Gastrocnemius medialis (tissue), 4 donors: Measurements from ENCODE around the gene HACD2.
"Not testable (repeated sequence)": the region's sequence is repeated elsewhere in the genome, so short reads cannot be mapped to it uniquely, and the experiment has no call there.

Source experiments
- POLR2A ChIP-seq, 2 donors: fragments of 450-650 bp; IDR thresholded peaks; one replicate each; pipeline ENCODE4 v1.6.1; 2017; ENCODE audit warnings: antibody characterized with exemption in 2 of 2, mild to moderate bottlenecking in 2 of 2, moderate library complexity in 2 of 2
- TF ChIP-seq, protein P1 (sequence below), 5 experiments: fragments of 450-650 bp in 3 of 5; fragments of 200-600 bp in 2 of 5; sonication (generic) in 2 of 5; IDR thresholded peaks in 4 of 5; conservative IDR thresholded peaks in 1 of 5; 1 replicate in 4 of 5; 2 replicates in 1 of 5; pipeline ENCODE4 v1.5.1; 2016 to 2019; ENCODE audit warnings: antibody characterized with exemption in 5 of 5, mild to moderate bottlenecking in 3 of 5, moderate library complexity in 3 of 5

DNA sequence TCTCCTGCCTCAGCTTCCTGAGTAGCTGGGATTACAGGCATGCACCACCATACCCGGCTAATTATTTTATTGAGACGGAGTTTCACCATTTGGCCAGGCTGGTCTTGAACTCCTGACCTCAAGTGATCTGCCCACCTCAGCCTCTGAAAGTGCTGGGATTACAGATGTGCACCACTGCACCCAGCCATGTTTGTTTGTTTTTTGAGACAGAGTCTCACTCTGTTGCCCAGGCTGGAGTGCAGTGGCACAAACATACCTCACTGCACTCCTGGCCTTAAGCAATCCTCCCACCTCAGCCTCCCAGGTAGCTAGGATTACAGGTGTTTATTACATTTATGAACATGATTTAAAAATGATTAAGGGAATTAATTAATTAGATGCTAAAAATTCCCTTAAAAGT is 18.3 kb upstream of the HACD2 start:
- TF ChIP-seq, protein P1, sequence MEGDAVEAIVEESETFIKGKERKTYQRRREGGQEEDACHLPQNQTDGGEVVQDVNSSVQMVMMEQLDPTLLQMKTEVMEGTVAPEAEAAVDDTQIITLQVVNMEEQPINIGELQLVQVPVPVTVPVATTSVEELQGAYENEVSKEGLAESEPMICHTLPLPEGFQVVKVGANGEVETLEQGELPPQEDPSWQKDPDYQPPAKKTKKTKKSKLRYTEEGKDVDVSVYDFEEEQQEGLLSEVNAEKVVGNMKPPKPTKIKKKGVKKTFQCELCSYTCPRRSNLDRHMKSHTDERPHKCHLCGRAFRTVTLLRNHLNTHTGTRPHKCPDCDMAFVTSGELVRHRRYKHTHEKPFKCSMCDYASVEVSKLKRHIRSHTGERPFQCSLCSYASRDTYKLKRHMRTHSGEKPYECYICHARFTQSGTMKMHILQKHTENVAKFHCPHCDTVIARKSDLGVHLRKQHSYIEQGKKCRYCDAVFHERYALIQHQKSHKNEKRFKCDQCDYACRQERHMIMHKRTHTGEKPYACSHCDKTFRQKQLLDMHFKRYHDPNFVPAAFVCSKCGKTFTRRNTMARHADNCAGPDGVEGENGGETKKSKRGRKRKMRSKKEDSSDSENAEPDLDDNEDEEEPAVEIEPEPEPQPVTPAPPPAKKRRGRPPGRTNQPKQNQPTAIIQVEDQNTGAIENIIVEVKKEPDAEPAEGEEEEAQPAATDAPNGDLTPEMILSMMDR (IDR thresholded peaks at IDR 0.05 in 4 of 5, conservative IDR thresholded peaks at IDR 0.05 in 1 of 5) = not testable (repeated sequence)
- TF ChIP-seq POLR2A (IDR thresholded peaks at IDR 0.05) = not testable (repeated sequence)
